Colonic mucosa (tissue), 4 donors: ENCODE results near the gene ADARB2. TPM values are rescaled to one million over a fixed set of nuclear protein-coding genes. Genes with fewer than 3 reads are reported as not detected.

Experiments
- DNase-seq: peaks from one replicate; pipeline ENCODE4 v3.0.0-alpha.2; 2020
- H3K27ac ChIP-seq: fragments of 200-600 bp; one replicate; pipeline ENCODE4 v1.8.0; 2021
- H3K27me3 ChIP-seq: fragments of 200-600 bp; one replicate; pipeline ENCODE4 v1.8.0; 2021
- H3K36me3 ChIP-seq: fragments of 200-600 bp; one replicate; pipeline ENCODE4 v1.8.0; 2021
- H3K4me1 ChIP-seq: fragments of 200-600 bp; one replicate; pipeline ENCODE4 v1.8.0; 2021; ENCODE audit warnings: mild to moderate bottlenecking
- H3K4me3 ChIP-seq: fragments of 200-600 bp; one replicate; pipeline ENCODE4 v1.8.0; 2021
- H3K9ac ChIP-seq, 2 donors: one replicate each; pipeline ENCODE4 v1.7.0; 2013; ENCODE audit warnings: control low read depth in 2 of 2, low read depth in 2 of 2, low read length in 2 of 2
- H3K9me3 ChIP-seq: fragments of 200-600 bp; one replicate; pipeline ENCODE4 v1.8.0; 2021
- CTCF ChIP-seq: fragments of 200-600 bp; IDR thresholded peaks from one replicate; pipeline ENCODE4 v1.8.0; 2022; ENCODE audit warnings: antibody characterized with exemption, mild to moderate bottlenecking
- intact Hi-C: fragments of 100-400 bp; cut with DNase I; formaldehyde crosslinking; loops from one replicate; pipeline ENCODE4 v1.14.1; 2022
- total RNA-seq, 2 donors: library from RNA; stranded (reverse); fragmentation: NEBNext Ultra II Directional in 1 of 2; extraction: Animal tissue kit (Norgen Biotek cat#: 25700) in 1 of 2; gene quantifications; one replicate each; pipeline ENCODE4 v1.2.1, GENCODE V29; 2021
- donor health status: healthy.
- donor health status: DM: no; HTN: no; CAD: no.
- donor health status: DM: no; HTN: no; CAD: no.

ADARB2 gene
- total RNA-seq, 2 donors from 2014 or later: 0.19 TPM; not detected in 1

GRCh38 chr10:1362589-1363445, 374.5 kb downstream of the ADARB2 start:
- intact Hi-C loops: no loop called here
- Histone ChIP-seq H3K9me3 (no peaks in the 10 kb centered on the region), H3K4me1 (no peaks in the 10 kb centered on the region), H3K27me3 (no peaks in the 10 kb centered on the region), H3K36me3 (no peaks in the 10 kb centered on the region), H3K9ac (no peak overlapping the region), H3K27ac (no peak overlapping the region), H3K4me3 (no peak overlapping the region)
- no peak for DNase-seq
- no peak for TF ChIP-seq CTCF

DNA sequence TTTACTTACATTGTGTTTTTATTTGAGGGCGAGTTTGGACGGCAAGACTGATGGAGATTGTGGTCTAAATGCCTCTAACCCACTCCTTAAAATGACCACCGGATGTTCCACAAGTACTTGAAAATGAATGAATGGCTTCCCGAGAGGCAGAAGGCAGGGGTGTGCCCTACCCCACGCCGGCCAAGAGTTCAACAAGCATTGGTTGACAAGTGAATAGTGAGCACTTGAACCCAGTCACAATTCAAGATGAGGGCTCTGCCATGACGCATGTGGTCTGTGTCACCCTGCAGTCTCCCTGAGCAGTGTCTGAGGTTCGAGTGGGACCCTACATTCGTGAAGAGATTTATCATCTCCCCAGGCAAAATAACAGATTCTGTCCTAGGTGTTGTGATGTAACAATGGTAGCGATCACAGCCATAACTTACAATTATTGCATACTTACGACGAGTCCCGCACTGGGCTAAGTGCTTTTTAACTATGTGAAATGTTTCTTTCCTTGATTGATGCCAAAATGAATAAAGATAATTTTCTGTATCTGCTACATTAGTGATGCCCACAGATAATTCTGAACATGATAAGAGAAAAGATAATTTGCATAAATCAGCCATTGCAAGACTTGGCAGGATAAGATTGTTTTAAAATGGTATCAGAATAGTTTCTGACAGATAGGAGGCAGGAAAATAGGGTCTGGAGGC, 375.8 kb downstream of the ADARB2 start:
- intact Hi-C loops: no loop called here
- no peak overlapping the region for H3K9ac ChIP-seq
- H3K36me3 ChIP-seq: no peaks in the 10 kb centered on the region
- DNase-seq: no peak
- H3K27ac ChIP-seq: no peak overlapping the region
- H3K27me3 ChIP-seq: no peaks in the 10 kb centered on the region
- H3K4me1 ChIP-seq: no peaks in the 10 kb centered on the region
- no peak overlapping the region for H3K4me3 ChIP-seq
- no peaks in the 10 kb centered on the region for H3K9me3 ChIP-seq
- no peak for TF ChIP-seq CTCF

GRCh38 chr10:1360558-1361164, 376.7 kb downstream of the ADARB2 start:
- no peaks in the 10 kb centered on the region for H3K27me3 ChIP-seq
- H3K27ac ChIP-seq: no peak overlapping the region
- H3K36me3 ChIP-seq: no peaks in the 10 kb centered on the region
- H3K9ac ChIP-seq: no peak overlapping the region
- intact Hi-C loops: no loop called here
- no peak for DNase-seq
- TF ChIP-seq CTCF: no peak
- no peak overlapping the region for H3K4me3 ChIP-seq
- H3K4me1 ChIP-seq: no peaks in the 10 kb centered on the region
- H3K9me3 ChIP-seq: no peaks in the 10 kb centered on the region

- H3K9ac ChIP-seq: no peak overlapping the region
- no peaks in the 10 kb centered on the region for H3K36me3 ChIP-seq
- TF ChIP-seq CTCF: no peak
- H3K4me3 ChIP-seq: no peak overlapping the region
- intact Hi-C loops: no loop called here
- H3K4me1 ChIP-seq: no peaks in the 10 kb centered on the region
- no peaks in the 10 kb centered on the region for H3K9me3 ChIP-seq
- no peak for DNase-seq
- no peak overlapping the region for H3K27ac ChIP-seq
- no peaks in the 10 kb centered on the region for H3K27me3 ChIP-seq
These were observed 377.2 kb downstream of the ADARB2 start for GRCh38 chr10:1360011-1360557.

DNA sequence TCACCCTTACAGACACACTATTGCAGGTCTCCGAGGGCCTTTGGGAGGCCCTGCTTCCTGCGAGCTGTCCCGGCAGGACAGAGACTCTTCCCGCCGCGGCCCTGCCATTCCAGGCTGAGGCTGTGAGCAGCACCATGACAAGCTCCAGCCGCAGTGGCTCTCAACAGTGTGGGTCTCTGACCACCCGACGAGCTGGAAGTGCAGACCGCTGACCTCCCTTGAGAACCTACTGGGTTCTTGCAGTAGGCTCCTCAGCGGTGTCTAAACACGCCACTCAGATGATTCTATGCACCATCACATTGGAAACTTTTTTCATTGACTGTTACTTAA, 377.7 kb downstream of the ADARB2 start:
- Histone ChIP-seq H3K36me3 (no peaks in the 10 kb centered on the region), H3K9me3 (no peaks in the 10 kb centered on the region), H3K9ac (no peak overlapping the region), H3K27me3 (no peaks in the 10 kb centered on the region), H3K27ac (no peak overlapping the region), H3K4me1 (no peaks in the 10 kb centered on the region), H3K4me3 (no peak overlapping the region)
- no peak for DNase-seq
- TF ChIP-seq CTCF: no peak
- intact Hi-C loops: no loop called here
